HG03558 (cell line): Measurements from ENCODE around the gene PRKCB.
"Not testable (repeated sequence)": the region's sequence is repeated elsewhere in the genome, so short reads cannot be mapped to it uniquely, and the experiment has no call there.

ENCODE experiments used
- ATAC-seq: cut with Tn5 transposase; IDR thresholded peaks from one replicate; pipeline ENCODE4 v1.9.1; 2021; ENCODE audit warnings: moderate number of reproducible peaks; ENCODE audit not compliant: unreplicated experiment; ENCODE audit errors: extremely low read depth

PRKCB gene

DNA sequence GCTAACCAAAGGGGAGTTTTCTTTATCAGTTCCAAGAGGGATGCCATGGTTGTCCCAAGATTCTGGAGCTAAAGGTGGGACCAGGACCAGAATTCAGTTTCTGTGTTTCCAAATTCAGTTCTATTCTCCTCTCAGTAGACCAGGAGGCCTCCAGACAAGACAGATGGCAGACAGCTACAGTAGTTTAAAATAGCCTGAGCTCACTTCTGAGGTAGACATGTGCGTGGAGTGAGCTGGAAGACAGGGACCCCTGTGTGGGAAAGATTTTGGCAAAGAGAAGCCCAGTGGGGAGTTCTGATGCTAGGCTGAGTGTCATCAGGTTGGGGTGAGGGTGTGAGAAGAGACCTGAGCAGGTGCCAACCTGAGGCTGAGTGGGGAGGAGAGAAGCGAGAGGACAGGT, 95.4 kb downstream of the PRKCB start:
- ATAC-seq = no peak

DNA sequence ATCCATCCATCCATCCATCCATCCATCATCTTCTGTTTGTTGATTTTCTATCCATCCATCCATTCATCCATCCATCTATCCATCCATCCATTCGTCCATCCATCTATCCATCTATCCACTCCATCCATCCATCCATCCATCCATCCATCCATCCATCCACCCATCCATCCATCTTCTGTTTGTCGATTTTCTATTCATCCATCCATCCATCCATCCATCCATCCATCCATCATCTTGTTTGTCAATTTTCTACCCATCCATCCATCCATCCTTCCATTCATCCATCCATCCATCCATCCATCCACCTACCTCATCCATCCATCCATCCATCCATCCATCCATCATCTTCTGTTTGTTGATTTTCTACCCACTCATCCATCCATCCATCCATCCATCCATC, 97.9 kb downstream of the PRKCB start:
- ATAC-seq = not testable (repeated sequence)

GRCh38 chr16:23934610-23935236, 98.9 kb downstream of the PRKCB start:
- ATAC-seq = no peak

DNA sequence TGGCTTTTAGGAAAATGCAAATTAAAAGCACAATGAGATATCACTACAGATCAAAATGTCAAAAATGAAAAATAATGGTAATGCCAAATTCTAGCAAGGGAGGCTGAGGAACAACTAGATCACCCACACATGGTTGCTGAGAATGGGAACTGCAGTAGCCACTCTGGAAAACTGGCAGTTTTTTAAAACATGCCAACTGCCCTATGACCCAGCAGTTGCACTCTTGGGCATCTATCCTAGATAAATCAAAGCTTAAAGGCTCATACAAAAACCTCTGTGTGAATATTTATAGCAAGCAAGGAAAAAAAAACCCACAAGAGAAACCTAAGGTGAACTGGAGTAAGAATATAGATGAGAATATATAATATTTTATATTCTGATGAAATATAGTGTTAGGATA, 104.3 kb downstream of the PRKCB start:
- ATAC-seq = no peak

- ATAC-seq = no peak
These were observed 105.2 kb downstream of the PRKCB start for GRCh38 chr16:23941025-23941424.

DNA sequence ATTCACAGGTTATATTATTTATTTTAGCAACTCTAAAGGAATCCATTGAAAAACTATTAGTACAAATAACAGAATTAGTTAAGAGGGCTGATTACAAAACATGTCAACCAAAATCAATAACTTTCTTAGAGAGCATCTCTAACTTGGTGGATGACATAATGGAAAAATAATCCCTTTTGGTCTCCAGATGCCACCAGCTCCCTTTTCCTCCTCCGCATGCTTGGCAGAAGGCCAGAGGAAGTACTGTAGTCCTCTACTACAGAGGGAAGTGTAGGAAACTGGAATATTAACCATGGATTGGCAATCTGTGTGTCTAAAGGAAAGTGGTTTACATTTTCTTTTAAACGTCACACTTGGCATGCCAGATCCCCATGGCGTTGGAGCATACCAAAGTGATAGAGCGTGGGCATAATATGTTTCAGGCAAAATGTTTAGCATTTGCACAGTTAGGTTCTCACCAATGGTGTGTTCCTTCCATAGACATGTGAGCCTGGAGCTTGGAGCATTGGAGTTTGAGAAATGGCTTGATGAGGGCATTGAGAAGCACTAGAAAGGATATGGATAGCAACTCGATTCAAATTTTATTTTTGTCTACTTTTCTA, 106.3 kb downstream of the PRKCB start:
- no peak for ATAC-seq

GRCh38 chr16:23943604-23944003, 107.8 kb downstream of the PRKCB start:
- no peak for ATAC-seq

GRCh38 chr16:23944381-23944780, 108.6 kb downstream of the PRKCB start:
- no peak for ATAC-seq

DNA sequence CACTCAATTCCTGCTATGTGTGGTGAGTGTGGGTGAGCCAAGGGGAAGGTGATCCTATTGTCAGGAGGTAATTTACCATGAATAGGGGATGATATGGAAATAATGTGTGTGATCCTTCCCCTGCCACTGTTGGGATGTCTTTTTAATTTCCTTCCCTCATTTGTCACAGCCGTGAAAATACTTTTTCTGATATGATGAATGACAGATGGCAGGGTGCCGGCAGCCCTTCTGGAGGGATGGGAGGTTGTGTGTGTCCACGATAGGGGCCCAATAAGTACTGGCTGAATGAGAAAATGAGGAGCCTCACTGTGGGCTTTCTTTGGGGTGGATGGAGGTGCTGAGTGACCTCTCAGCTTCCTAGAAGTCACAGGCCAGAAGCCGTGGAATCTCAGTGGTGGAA, 109.5 kb downstream of the PRKCB start:
- no peak for ATAC-seq

DNA sequence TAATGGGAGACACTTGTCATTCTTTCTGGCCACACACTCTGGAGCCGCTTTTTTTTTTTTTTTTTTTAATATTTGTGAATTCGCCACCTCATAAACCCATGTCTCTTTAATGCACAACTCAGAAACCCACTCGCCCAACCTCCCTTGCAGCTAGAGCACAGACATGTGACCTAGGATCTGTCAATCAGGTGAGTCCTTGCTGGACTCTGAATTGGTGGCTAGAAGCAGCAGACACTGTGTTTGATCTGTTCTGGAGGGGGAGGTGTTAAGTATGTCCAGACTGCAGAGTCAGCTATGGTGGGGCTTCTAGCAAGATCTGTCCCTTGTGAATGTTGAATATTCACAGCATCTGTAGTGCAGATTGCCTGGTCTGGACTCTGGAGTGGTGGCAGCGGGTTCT, 112.1 kb downstream of the PRKCB start:
- ATAC-seq = no peak

- no peak for ATAC-seq
These were observed 113.2 kb downstream of the PRKCB start for GRCh38 chr16:23948949-23949411.

DNA sequence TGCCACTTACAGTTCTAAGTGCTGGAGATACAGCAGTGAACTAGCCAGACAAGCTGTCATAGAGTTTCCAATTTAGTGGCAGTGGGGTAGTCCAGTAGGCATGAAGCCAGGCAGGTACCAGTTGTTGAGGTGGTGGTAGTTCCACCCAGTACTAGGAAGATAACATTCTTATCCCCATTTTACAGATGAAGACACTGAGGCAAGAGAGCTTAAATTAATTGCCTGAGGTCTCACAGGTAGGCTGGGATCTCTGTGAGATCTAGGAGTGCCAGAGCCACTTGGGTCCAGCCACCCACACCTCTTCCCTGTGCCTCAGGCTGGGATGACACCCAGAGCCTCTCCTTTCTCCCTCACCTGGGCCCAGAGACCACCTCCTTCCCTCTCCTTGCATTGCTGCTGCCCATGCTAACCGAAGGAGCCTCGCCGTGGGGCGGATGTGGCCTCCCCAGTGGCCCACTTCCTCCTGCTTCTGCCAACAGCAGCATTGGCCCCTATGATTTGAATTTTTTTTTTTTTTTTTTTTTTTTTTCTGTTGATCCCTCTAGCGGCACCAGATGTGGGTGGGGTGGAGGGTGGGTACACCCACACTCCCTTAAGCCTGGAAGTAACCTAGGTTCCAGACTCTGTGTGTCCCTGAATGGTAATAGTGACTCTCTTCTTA, 114.0 kb downstream of the PRKCB start:
- ATAC-seq = no peak

- ATAC-seq = no peak
These were observed 114.6 kb downstream of the PRKCB start for GRCh38 chr16:23950291-23950894.

DNA sequence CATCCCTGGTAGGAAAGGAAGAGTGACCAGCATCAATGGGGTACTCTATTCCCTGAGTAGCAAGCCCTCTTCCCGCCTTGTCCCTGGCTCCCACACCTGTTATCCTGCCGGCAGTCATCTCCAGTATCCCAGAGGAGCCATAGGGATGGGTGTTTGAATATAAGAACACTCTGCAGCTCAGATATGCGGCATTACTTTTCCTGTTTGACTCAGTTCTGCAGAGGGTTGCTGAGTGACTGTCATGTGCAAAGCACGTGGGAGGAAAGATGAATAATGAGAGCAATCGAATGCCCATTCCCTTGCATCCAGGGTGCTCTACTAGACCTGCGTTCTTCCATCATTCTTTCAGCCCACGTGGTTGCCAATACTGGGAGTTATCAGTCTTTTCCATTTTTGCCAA, 115.1 kb downstream of the PRKCB start:
- ATAC-seq = no peak

DNA sequence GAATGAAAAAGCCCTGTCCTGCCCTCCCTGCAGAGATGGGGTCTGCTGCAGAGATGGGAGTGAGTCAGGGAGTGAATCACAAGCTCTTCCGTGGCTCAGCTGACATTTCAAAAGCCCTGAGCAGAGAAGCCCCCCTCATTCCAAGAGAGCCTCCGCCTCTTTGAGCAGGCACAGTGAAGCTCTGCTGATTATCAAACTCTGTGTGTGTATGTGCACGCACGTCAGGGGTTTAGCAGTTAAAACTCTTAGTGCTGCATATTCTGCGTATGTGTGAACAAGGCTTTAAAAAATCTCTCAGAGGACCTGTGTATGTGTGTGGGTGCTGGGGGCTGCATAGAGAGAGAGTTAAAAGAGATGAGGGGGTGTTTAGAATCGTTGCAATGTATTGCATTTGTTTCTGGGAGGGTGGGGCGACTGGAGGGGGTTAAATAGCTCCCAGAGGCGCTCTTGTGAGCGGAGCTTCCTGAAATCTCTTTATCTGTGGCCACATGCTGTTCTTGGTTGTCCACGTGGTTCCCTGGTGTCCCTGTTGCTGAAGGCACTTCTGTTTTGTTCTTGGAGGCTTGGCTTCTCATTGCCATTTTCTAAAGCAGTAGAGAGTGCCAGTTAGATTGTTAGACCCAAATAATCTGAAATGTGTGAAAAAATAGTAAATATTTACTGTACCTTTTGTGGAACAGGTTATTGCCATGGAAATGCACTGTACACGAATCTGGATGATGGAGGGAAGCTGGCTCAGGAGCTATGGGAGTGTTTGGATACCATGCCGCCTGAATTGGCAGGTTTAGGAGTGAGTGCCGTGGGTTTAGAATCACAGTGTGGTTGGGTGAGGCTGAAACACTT, 116.6 kb downstream of the PRKCB start:
- ATAC-seq = no peak

DNA sequence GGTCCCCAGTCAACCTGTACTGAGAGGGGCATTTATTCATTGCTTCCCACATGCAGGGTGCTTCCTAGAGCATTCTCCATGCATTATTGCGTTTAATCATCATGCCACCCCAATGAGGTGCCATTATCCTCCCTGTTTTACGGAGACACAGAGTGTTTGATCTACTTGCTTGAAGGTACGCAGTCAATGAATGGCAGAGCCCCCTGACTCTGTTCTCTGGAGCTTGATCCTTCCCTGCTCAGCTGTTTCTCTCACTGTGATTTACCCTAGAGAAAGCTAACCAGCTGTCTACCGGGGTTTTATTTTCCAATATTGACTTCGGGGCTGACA, 117.2 kb downstream of the PRKCB start:
- no peak for ATAC-seq

- ATAC-seq = no peak
These were observed 117.7 kb downstream of the PRKCB start for GRCh38 chr16:23953476-23953875.

DNA sequence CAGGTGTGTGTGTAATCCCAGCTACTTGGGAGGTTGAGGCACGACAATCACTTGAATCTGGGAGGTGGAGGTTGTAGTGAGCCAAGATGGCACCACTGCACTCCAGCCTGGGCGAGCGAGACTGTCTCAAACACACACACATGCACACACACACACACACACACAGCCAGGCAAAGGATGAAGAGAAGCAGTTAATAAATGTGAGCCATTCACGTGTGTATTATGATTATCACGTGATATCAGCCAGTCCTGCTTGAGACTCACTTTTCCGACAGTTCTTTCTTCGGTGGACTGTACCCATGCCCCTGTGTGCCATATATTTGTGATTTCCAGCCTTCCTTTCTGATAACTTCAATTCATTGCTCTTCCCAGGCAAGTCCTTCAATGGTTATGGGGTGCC, 119.3 kb downstream of the PRKCB start:
- ATAC-seq = no peak

- no peak for ATAC-seq
These were observed 121.5 kb downstream of the PRKCB start for GRCh38 chr16:23957287-23957686.

- no peak for ATAC-seq
These were observed 123.4 kb downstream of the PRKCB start for GRCh38 chr16:23959072-23959751.
